ENCODE measurements around the gene MTMR2.

- TF ChIP-seq EZH2 (IDR thresholded peaks at IDR 0.05; ENCODE audit: borderline replicate concordance, insufficient read depth, low read depth, low read length, poor library complexity, severe bottlenecking) (no peak), CTCF (IDR thresholded peaks at IDR 0.05) (no peak)
These were observed 70.0 kb downstream of the MTMR2 start for GRCh38 chr11:95853862-95854261.

Measured in B cell (primary cell).